CD4-positive, CD25-positive, alpha-beta regulatory T cell (primary cell): ENCODE data around the gene GSTT2B. TPM values are rescaled to one million over a fixed set of nuclear protein-coding genes. Genes with fewer than 3 reads are reported as not detected.
A peak's percentile ranks its signal among the peaks of the same experiment; 100 is the strongest.
"Not testable (repeated sequence)": the region's sequence is repeated elsewhere in the genome, so short reads cannot be mapped to it uniquely, and the experiment has no call there.

ENCODE experiments used
- ATAC-seq, 2 donors: fragments of 150-1000 bp; cut with Tn5 transposase; one replicate each; pipeline ENCODE4 v1.10.0; 2021; ENCODE audit warnings: low read depth in 2 of 2, moderate number of reproducible peaks in 2 of 2, moderate library complexity in 1 of 2
- DNase-seq, 3 donors: peaks; one replicate each; pipeline versions ENCODE4 v3.0.0 to v3.0.0-alpha.2; 2012 to 2022; ENCODE audit warnings: mixed read lengths in 1 of 3
- H3K27ac ChIP-seq: one replicate; pipeline ENCODE4 v1.7.0; 2013; ENCODE audit warnings: mild to moderate bottlenecking, low read length; ENCODE audit not compliant: insufficient read depth, poor library complexity, severe bottlenecking
- H3K27me3 ChIP-seq: one replicate; pipeline ENCODE4 v1.7.0; 2013; ENCODE audit warnings: low read length; ENCODE audit not compliant: control insufficient read depth, insufficient read depth
- H3K36me3 ChIP-seq: one replicate; pipeline ENCODE4 v1.7.0; 2013; ENCODE audit warnings: mild to moderate bottlenecking, low read length, moderate library complexity; ENCODE audit not compliant: control insufficient read depth, insufficient read depth
- H3K4me1 ChIP-seq: 2 replicates; pipeline ENCODE4 v1.7.0; 2013; ENCODE audit warnings: mild to moderate bottlenecking, low read length; ENCODE audit not compliant: insufficient read depth, control insufficient read depth, poor library complexity, severe bottlenecking
- H3K4me3 ChIP-seq: one replicate; pipeline ENCODE4 v1.7.0; 2013; ENCODE audit warnings: low read depth, mild to moderate bottlenecking, low read length, moderate library complexity
- H3K9me3 ChIP-seq, 2 experiments: 1 replicate in 1 of 2; 2 replicates in 1 of 2; pipeline ENCODE4 v1.7.0; 2013; ENCODE audit warnings: low read length in 2 of 2, mild to moderate bottlenecking in 1 of 2, moderate library complexity in 1 of 2; ENCODE audit not compliant: control insufficient read depth in 2 of 2
- H3K27ac Mint-ChIP-seq, 3 donors: one replicate each; pipeline ENCODE4 v1.8.0; 2020 to 2022; ENCODE audit warnings: mild to moderate bottlenecking in 3 of 3, mixed read lengths in 3 of 3, moderate library complexity in 2 of 3
- H3K27me3 Mint-ChIP-seq: one replicate; pipeline ENCODE4 v1.8.0; 2022; ENCODE audit warnings: mild to moderate bottlenecking, mixed read lengths
- H3K36me3 Mint-ChIP-seq: one replicate; pipeline ENCODE4 v1.8.0; 2020; ENCODE audit warnings: mixed read lengths
- H3K4me1 Mint-ChIP-seq, 4 donors: one replicate each; pipeline ENCODE4 v1.8.0; 2020 to 2022; ENCODE audit warnings: mixed read lengths in 4 of 4, mild to moderate bottlenecking in 1 of 4
- H3K4me3 Mint-ChIP-seq, 4 donors: one replicate each; pipeline ENCODE4 v1.8.0; 2020 to 2022; ENCODE audit warnings: mild to moderate bottlenecking in 4 of 4, mixed read lengths in 4 of 4, moderate library complexity in 3 of 4
- H3K9me3 Mint-ChIP-seq, 7 donors: one replicate each; pipeline ENCODE4 v1.8.0; 2020 to 2022; ENCODE audit warnings: mixed read lengths in 7 of 7, mild to moderate bottlenecking in 3 of 7, moderate library complexity in 2 of 7
- polyA plus RNA-seq, 4 donors: library from polyadenylated mRNA; unstranded; fragments of 300-500 nt; fragmentation: Illumina TruSeq; gene quantifications; one replicate each; pipeline ENCODE4 v1.2.3, GENCODE V29; 2021
- total RNA-seq: library from RNA; stranded (reverse); gene quantifications from one replicate; pipeline ENCODE4 v1.2.3, GENCODE V29; 2022

GSTT2B gene
- total and polyA plus RNA-seq, 5 donors from 2014 or later = not detected

DNA sequence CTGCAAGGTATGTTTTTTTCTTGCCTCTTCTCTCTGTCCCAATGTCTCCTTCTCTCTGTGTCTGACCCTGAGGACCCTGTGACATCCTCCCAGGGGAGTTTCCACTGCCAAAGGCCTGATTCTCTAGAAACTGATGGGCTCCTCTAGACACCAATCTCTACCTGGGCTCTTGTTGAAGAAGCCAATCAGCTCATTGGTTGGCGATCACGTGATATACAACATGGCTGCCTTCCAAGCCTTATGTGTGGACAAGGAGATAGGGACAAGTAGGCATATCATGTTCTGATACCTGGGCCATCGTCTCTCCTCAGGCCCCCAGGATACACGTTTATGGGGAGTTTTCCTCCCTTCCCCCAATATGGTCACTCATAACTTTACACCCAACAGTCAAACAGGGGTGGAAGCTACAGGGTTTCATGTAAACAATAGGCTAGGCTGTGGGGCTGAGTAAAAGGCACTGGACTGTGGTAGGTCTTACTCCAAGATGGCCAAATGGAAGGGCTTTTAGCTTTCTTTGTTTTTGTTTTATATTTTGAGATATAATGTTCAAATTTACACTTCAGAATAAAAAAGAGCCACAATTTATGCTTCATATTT, 32.7 kb upstream of the GSTT2B start:
- not testable (repeated sequence) for H3K36me3 ChIP-seq, H3K4me1 Mint-ChIP-seq, H3K4me3 Mint-ChIP-seq, H3K4me1 ChIP-seq, H3K9me3 ChIP-seq, ATAC-seq, DNase-seq, H3K27ac ChIP-seq, H3K27me3 Mint-ChIP-seq, H3K27me3 ChIP-seq, H3K4me3 ChIP-seq, H3K9me3 Mint-ChIP-seq, H3K36me3 Mint-ChIP-seq
- peak overlapping the region in 1 of 3 donors; percentile 31 for H3K27ac Mint-ChIP-seq

DNA sequence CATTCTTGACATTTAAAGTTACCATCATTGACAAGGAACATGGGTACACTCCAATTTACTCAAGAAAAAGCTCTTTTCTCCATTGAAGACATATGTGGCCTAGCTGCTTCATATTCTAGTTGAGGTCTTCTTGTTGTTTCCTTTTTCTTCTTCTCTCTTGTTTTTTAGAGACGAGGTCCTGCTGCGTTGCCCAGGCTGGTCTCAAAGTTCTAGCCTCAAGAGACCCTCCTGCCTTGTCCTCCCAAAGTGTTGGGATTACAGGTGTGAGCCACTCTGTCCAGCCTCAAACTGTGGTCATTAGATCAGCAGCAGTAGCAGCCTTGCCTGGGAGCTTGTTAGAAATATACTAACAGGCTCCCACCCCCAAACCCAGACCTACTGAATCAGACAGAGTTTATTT, 32.1 kb upstream of the GSTT2B start:
- not testable (repeated sequence) for H3K27me3 Mint-ChIP-seq, H3K9me3 ChIP-seq, H3K9me3 Mint-ChIP-seq, H3K27me3 ChIP-seq, ATAC-seq, H3K36me3 ChIP-seq, H3K36me3 Mint-ChIP-seq, H3K4me3 ChIP-seq, DNase-seq, H3K4me1 ChIP-seq, H3K27ac ChIP-seq, H3K4me1 Mint-ChIP-seq, H3K4me3 Mint-ChIP-seq
- H3K27ac Mint-ChIP-seq = peak overlapping the region in 1 of 3 donors; percentile 33

- H3K4me1 Mint-ChIP-seq, H3K4me3 Mint-ChIP-seq, ATAC-seq: not testable (repeated sequence)
Observed at GRCh38 chr22:23989583-23990244, 28.7 kb upstream of the GSTT2B start.

GRCh38 chr22:23986538-23987178, 25.7 kb upstream of the GSTT2B start:
- DNase-seq, H3K4me3 Mint-ChIP-seq, H3K27me3 Mint-ChIP-seq, H3K36me3 ChIP-seq, H3K4me1 ChIP-seq, H3K36me3 Mint-ChIP-seq, H3K4me3 ChIP-seq, H3K9me3 ChIP-seq, H3K27me3 ChIP-seq, ATAC-seq, H3K9me3 Mint-ChIP-seq, H3K4me1 Mint-ChIP-seq, H3K27ac ChIP-seq: not testable (repeated sequence)
- H3K27ac Mint-ChIP-seq = peak overlapping the region in 1 of 3 donors; percentile 16

More at GRCh38 chr22:23989583-23990244, 28.7 kb upstream of the GSTT2B start:
- not testable (repeated sequence) for H3K27me3 Mint-ChIP-seq, H3K36me3 ChIP-seq, H3K36me3 Mint-ChIP-seq, H3K27ac ChIP-seq, H3K27me3 ChIP-seq, H3K9me3 ChIP-seq, H3K4me1 ChIP-seq, H3K27ac Mint-ChIP-seq, DNase-seq, H3K4me3 ChIP-seq, H3K9me3 Mint-ChIP-seq

- not testable (repeated sequence) for H3K4me3 ChIP-seq, H3K36me3 ChIP-seq, H3K9me3 ChIP-seq, H3K9me3 Mint-ChIP-seq, H3K4me1 Mint-ChIP-seq, H3K36me3 Mint-ChIP-seq, H3K4me1 ChIP-seq, H3K27ac Mint-ChIP-seq, DNase-seq, H3K27me3 ChIP-seq, ATAC-seq, H3K27ac ChIP-seq, H3K4me3 Mint-ChIP-seq, H3K27me3 Mint-ChIP-seq
Observed at GRCh38 chr22:23986089-23986488, 25.1 kb upstream of the GSTT2B start.

DNA sequence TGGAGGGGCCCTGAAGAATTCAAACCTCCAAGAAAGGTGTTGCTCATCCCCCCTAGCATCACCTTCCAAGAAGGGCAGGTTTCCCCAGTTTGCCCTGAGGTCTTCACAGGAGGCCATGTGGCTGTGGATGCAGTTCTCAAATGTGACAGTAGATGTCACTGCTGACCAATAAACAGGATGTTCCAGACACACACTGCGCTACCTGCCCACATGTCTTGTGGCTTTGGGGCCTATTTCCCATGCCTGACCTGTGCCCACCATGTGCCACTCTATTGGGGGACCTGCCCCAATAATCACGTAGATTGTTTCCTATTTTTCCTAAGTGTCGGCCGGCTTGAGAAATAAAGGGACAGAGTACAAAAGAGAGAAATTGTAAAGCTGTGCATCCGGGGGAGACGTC, 23.4 kb upstream of the GSTT2B start:
- ATAC-seq = peak; percentile 60 to 91
- peak overlapping the region in 1 of 4 donors; percentile 69 for H3K4me3 Mint-ChIP-seq
- H3K27ac Mint-ChIP-seq = no peak overlapping the region

DNA sequence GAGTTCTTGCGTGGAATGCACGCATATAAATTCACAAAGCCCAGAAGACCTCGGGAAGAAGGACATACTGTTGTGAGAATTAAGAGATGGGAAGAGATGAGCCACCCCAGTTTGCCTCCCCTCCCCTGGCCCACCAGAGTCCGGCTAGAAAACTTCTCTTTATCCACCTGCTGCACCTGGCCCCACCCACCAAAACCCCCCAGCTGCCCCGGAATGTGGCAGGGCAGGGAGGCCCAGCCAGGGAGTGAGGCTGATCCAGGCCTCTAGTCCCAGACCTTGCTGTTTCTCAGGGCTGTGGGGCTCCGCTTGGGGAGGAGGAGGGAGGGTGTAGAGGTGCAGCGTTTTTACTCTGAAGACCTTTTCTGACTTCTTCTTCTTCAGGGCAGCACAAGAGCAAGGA, 19.6 kb upstream of the GSTT2B start:
- H3K27me3 ChIP-seq, H3K9me3 ChIP-seq, H3K4me3 Mint-ChIP-seq, ATAC-seq, H3K4me1 Mint-ChIP-seq, H3K27me3 Mint-ChIP-seq, DNase-seq, H3K36me3 ChIP-seq, H3K27ac ChIP-seq, H3K36me3 Mint-ChIP-seq, H3K9me3 Mint-ChIP-seq, H3K4me1 ChIP-seq, H3K4me3 ChIP-seq: not testable (repeated sequence)
- peak overlapping the region in 1 of 3 donors; percentile 38 for H3K27ac Mint-ChIP-seq

More for the DNA sequence above, 23.4 kb upstream of the GSTT2B start:
- Histone ChIP-seq H3K9me3 (no peaks in the 10 kb centered on the region), H3K27me3 (no peaks in the 10 kb centered on the region), H3K27ac (no peak overlapping the region), H3K4me3 (no peak overlapping the region), H3K4me1 (no peaks in the 10 kb centered on the region), H3K36me3 (no peaks in the 10 kb centered on the region)
- Mint-ChIP-seq H3K36me3 (no peaks in the 10 kb centered on the region), H3K9me3 (no peaks in the 10 kb centered on the region), H3K27me3 (no peaks in the 10 kb centered on the region), H3K4me1 (no peaks in the 10 kb centered on the region)
- peak in 2 of 3 donors; percentile 57 to 75 for DNase-seq
